ENCODE results near the gene ANKS1B. TPM values are rescaled to one million over a fixed set of nuclear protein-coding genes. Genes with fewer than 3 reads are reported as not detected.

ANKS1B gene
- total and polyA plus RNA-seq, 4 donors = 0.03 to 3.4 (median 0.53) TPM

DNA sequence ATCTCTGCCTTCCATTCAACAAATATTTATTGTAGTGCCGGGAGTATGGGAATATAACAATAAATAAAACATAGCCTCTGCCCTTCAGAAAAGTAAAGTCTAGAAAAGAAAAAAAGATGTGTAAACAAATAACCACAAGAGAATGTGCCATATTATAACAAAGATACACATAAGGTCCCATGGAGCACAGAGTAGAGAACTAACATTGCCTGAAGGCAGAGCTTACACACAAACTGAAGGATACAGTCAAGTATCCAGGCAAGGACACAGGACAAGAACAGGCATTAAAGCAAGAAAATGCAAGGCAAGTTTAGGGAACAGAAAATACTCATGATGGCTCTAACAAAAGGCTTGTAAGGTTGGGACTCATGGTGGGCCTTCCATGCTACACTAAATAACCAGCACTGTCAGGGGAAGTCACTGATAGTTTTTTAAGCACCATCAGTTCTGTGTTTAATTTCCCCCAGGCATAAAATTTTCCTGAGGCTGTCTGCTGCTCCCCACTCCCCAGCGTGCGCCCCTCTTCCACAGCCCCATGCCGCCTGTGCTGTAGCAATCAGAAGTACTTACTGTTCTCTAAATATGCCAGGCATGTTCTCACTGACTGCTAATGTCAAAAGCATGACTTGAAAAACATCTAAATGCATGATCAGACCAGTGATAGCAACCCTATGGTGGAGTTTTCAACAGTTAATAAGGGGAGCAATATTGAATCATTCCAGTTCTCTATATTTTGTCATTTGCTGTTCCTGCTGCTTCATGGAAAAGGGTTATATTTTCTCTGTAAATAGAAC, 77.8 kb downstream of the ANKS1B start:
- WGBS = 87% methylated on average over 4 of the region's 4 CpGs
- Histone ChIP-seq H3K9me3 (ENCODE audit: control insufficient read depth in 4 of 4, low read length in 3 of 4) (no peaks in the 10 kb centered on the region), H3K4me3 (ENCODE audit: low read depth in 1 of 3, low read length in 3 of 3) (no peak overlapping the region), H3K9ac (ENCODE audit: low read depth in 1 of 2, low read length in 2 of 2) (no peak overlapping the region), H3K36me3 (ENCODE audit: control insufficient read depth in 4 of 4, insufficient read depth in 3 of 4, low read depth in 1 of 4, low read length in 3 of 4) (no peaks in the 10 kb centered on the region), H3K27me3 (ENCODE audit: control insufficient read depth in 4 of 4, insufficient read depth in 4 of 4, low read length in 3 of 4) (no peaks in the 10 kb centered on the region), H3K27ac (ENCODE audit: low read depth in 1 of 2, low read length in 2 of 2) (no peak overlapping the region), H3K4me1 (ENCODE audit: control insufficient read depth in 4 of 4, insufficient read depth in 4 of 4, low read length in 3 of 4) (no peaks in the 10 kb centered on the region)
- DNase-seq (ENCODE audit: low spot score) = no peak
- TF ChIP-seq SP1 (IDR thresholded peaks at IDR 0.05) = no peak
- no peak for TF ChIP-seq NR2F2 (IDR thresholded peaks at IDR 0.05)
- TF ChIP-seq FOXA2 (IDR thresholded peaks at IDR 0.05) = no peak
- TF ChIP-seq TAF1 (conservative IDR thresholded peaks at IDR 0.05) = no peak
- no peak for TF ChIP-seq EGR1 (IDR thresholded peaks at IDR 0.05; ENCODE audit: low read depth in 2 of 2)
- TF ChIP-seq JUND (IDR thresholded peaks at IDR 0.05) = no peak
- TF ChIP-seq YY1 (IDR thresholded peaks at IDR 0.05) = no peak
- TF ChIP-seq, protein P1, sequence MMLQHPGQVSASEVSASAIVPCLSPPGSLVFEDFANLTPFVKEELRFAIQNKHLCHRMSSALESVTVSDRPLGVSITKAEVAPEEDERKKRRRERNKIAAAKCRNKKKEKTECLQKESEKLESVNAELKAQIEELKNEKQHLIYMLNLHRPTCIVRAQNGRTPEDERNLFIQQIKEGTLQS (IDR thresholded peaks at IDR 0.05) = no peak
- TF ChIP-seq RAD21 (IDR thresholded peaks at IDR 0.05) = no peak
- TF ChIP-seq, protein P2, sequence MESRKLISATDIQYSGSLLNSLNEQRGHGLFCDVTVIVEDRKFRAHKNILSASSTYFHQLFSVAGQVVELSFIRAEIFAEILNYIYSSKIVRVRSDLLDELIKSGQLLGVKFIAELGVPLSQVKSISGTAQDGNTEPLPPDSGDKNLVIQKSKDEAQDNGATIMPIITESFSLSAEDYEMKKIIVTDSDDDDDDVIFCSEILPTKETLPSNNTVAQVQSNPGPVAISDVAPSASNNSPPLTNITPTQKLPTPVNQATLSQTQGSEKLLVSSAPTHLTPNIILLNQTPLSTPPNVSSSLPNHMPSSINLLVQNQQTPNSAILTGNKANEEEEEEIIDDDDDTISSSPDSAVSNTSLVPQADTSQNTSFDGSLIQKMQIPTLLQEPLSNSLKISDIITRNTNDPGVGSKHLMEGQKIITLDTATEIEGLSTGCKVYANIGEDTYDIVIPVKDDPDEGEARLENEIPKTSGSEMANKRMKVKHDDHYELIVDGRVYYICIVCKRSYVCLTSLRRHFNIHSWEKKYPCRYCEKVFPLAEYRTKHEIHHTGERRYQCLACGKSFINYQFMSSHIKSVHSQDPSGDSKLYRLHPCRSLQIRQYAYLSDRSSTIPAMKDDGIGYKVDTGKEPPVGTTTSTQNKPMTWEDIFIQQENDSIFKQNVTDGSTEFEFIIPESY (IDR thresholded peaks at IDR 0.05) = no peak
- TF ChIP-seq, protein P3, sequence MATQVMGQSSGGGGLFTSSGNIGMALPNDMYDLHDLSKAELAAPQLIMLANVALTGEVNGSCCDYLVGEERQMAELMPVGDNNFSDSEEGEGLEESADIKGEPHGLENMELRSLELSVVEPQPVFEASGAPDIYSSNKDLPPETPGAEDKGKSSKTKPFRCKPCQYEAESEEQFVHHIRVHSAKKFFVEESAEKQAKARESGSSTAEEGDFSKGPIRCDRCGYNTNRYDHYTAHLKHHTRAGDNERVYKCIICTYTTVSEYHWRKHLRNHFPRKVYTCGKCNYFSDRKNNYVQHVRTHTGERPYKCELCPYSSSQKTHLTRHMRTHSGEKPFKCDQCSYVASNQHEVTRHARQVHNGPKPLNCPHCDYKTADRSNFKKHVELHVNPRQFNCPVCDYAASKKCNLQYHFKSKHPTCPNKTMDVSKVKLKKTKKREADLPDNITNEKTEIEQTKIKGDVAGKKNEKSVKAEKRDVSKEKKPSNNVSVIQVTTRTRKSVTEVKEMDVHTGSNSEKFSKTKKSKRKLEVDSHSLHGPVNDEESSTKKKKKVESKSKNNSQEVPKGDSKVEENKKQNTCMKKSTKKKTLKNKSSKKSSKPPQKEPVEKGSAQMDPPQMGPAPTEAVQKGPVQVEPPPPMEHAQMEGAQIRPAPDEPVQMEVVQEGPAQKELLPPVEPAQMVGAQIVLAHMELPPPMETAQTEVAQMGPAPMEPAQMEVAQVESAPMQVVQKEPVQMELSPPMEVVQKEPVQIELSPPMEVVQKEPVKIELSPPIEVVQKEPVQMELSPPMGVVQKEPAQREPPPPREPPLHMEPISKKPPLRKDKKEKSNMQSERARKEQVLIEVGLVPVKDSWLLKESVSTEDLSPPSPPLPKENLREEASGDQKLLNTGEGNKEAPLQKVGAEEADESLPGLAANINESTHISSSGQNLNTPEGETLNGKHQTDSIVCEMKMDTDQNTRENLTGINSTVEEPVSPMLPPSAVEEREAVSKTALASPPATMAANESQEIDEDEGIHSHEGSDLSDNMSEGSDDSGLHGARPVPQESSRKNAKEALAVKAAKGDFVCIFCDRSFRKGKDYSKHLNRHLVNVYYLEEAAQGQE (IDR thresholded peaks at IDR 0.05) = no peak
- TF ChIP-seq, protein P4, sequence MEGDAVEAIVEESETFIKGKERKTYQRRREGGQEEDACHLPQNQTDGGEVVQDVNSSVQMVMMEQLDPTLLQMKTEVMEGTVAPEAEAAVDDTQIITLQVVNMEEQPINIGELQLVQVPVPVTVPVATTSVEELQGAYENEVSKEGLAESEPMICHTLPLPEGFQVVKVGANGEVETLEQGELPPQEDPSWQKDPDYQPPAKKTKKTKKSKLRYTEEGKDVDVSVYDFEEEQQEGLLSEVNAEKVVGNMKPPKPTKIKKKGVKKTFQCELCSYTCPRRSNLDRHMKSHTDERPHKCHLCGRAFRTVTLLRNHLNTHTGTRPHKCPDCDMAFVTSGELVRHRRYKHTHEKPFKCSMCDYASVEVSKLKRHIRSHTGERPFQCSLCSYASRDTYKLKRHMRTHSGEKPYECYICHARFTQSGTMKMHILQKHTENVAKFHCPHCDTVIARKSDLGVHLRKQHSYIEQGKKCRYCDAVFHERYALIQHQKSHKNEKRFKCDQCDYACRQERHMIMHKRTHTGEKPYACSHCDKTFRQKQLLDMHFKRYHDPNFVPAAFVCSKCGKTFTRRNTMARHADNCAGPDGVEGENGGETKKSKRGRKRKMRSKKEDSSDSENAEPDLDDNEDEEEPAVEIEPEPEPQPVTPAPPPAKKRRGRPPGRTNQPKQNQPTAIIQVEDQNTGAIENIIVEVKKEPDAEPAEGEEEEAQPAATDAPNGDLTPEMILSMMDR (IDR thresholded peaks at IDR 0.05; ENCODE audit: low read depth, low read length, missing input control) = no peak
- no peak for TF ChIP-seq RXRA (IDR thresholded peaks at IDR 0.05)
- TF ChIP-seq FOXA1 (IDR thresholded peaks at IDR 0.05) = no peak

DNA sequence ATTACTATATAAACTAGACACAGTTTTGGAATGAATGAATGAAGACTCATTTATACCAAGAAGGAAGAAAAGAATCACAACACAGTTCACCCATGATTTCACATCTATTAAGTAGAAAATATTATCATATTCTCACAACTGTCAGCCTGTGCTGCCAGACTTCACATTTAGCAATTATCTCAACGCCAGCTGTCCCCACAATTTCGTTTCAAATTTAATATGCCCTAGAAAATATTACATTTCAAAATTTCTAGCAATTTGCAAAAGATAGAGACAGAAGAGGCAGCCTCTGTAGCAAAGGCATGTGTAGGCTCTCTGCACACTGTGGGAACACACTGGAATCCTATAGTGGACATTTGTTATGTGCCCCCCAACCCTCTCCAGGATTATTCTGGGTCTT, 83.6 kb downstream of the ANKS1B start:
- H3K9ac ChIP-seq (ENCODE audit: low read depth in 1 of 2, low read length in 2 of 2) = no peak overlapping the region
- peaks cover 0 to 3% (median 0%) of the 10 kb centered on the region in 4 donors for H3K27me3 ChIP-seq (ENCODE audit: control insufficient read depth in 4 of 4, insufficient read depth in 4 of 4, low read length in 3 of 4)
- DNase-seq (ENCODE audit: low spot score) = no peak
- H3K36me3 ChIP-seq (ENCODE audit: control insufficient read depth in 4 of 4, insufficient read depth in 3 of 4, low read depth in 1 of 4, low read length in 3 of 4) = no peaks in the 10 kb centered on the region
- H3K27ac ChIP-seq (ENCODE audit: low read depth in 1 of 2, low read length in 2 of 2) = no peak overlapping the region
- no peak overlapping the region for H3K4me3 ChIP-seq (ENCODE audit: low read depth in 1 of 3, low read length in 3 of 3)
- 43% methylated on average over 2 of the region's 2 CpGs for WGBS
- no peaks in the 10 kb centered on the region for H3K4me1 ChIP-seq (ENCODE audit: control insufficient read depth in 4 of 4, insufficient read depth in 4 of 4, low read length in 3 of 4)
- H3K9me3 ChIP-seq (ENCODE audit: control insufficient read depth in 4 of 4, low read length in 3 of 4) = no peaks in the 10 kb centered on the region
- TF ChIP-seq NR2F2 (IDR thresholded peaks at IDR 0.05) (no peak), SP1 (IDR thresholded peaks at IDR 0.05) (no peak), TAF1 (conservative IDR thresholded peaks at IDR 0.05) (no peak), RXRA (IDR thresholded peaks at IDR 0.05) (no peak)
- TF ChIP-seq, protein P3 (IDR thresholded peaks at IDR 0.05) = no peak
- TF ChIP-seq, protein P4 (IDR thresholded peaks at IDR 0.05; ENCODE audit: low read depth, low read length, missing input control) = no peak
- TF ChIP-seq, protein P1 (IDR thresholded peaks at IDR 0.05) = no peak
